Heart left ventricle (tissue), 13 donors: ENCODE results near the gene ECPAS.

Source experiments
- POLR2A ChIP-seq, 2 donors: fragments of 450-650 bp; IDR thresholded peaks; one replicate each; pipeline ENCODE4 v1.6.1; 2017; ENCODE audit warnings: antibody characterized with exemption in 2 of 2, mild to moderate bottlenecking in 2 of 2, moderate library complexity in 2 of 2
- TF ChIP-seq, protein P1 (sequence below), 12 donors: fragments of 200-600 bp; sonication (generic) in 4 of 12; IDR thresholded peaks; one replicate each; pipeline versions ENCODE4 v1.5.0 to v1.8.0; 2018 to 2022; ENCODE audit warnings: antibody characterized with exemption in 12 of 12, mild to moderate bottlenecking in 5 of 12
- donor health status: ischemic (EF 13 %, LVEDD 7.1; RV severe dilation, severe dysfunction).
- donor health status: DM: no; HTN: yes; CAD: no.
- donor health status: DM: no; HTN: no; CAD: no.
- donor health status: ischemic (EF 25% LVEDD 6.9; RV normal size, moderate dysfunction).
- donor health status: ischemic (EF 25% LVEDD 5.7; RV mildly dilated, moderate dysfunction).
- donor health status: ischemic (EF 35%, LVEDD 5.7; RV mildly dilated, moderate dysfunction).
- donor health status: nonischemic (EF 11% LVEDD 7.7; RV severe dilation, severe dysfunction).
- donor health status: DM: yes; HTN: yes; CAD: no.
- donor health status: PGD.
- donor health status: ischemic (EF 29% LVEDD 5.4; RV normal size, mild dysfunction).
- donor health status: nonischemic (EF 23%, LVEDD 6.1; RV moderate dilation, normal function).

DNA sequence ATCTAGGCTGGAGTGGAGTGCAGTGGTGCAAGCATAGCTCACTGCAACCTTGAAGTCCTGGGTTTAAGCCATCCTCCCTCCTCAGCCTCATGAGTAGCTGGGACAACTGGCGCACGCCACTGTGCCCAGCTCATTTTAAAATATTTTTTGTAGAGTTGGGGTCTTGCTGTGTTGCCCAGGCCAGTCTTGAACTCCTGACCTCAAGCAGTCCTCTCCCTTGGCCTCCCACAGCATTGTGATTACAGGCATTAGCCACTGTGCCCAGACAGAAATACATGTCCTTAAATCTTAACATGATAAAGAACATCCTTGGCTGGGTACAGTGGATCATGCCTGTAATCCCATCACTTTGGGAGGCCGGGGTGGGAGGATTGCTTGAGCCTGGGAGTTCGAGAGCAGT is 47.5 kb upstream of the ECPAS start:
- TF ChIP-seq, protein P1, sequence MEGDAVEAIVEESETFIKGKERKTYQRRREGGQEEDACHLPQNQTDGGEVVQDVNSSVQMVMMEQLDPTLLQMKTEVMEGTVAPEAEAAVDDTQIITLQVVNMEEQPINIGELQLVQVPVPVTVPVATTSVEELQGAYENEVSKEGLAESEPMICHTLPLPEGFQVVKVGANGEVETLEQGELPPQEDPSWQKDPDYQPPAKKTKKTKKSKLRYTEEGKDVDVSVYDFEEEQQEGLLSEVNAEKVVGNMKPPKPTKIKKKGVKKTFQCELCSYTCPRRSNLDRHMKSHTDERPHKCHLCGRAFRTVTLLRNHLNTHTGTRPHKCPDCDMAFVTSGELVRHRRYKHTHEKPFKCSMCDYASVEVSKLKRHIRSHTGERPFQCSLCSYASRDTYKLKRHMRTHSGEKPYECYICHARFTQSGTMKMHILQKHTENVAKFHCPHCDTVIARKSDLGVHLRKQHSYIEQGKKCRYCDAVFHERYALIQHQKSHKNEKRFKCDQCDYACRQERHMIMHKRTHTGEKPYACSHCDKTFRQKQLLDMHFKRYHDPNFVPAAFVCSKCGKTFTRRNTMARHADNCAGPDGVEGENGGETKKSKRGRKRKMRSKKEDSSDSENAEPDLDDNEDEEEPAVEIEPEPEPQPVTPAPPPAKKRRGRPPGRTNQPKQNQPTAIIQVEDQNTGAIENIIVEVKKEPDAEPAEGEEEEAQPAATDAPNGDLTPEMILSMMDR (IDR thresholded peaks at IDR 0.05), result no peak
- TF ChIP-seq POLR2A (IDR thresholded peaks at IDR 0.05), result no peak
